MM.1S (cell line): ENCODE measurements around the gene GNGT1.

Experiments
- CTCF ChIP-seq: fragments of 300-600 bp; sonication (generic); IDR thresholded peaks from 2 replicates; pipeline ENCODE4 v1.5.1; 2016; ENCODE audit warnings: antibody characterized with exemption, low read length, mixed read lengths
- EZH2 ChIP-seq: fragments of 300-600 bp; sonication (generic); optimal IDR thresholded peaks from 2 replicates; pipeline ENCODE3; 2017; ENCODE audit warnings: low read depth, mild to moderate bottlenecking, antibody characterized with exemption, low read length, mixed read lengths

GRCh38 chr7:93906267-93906666, at the start of gene GNGT1:
- no peak for TF ChIP-seq CTCF
- TF ChIP-seq EZH2: no peak
